ENCODE results near the gene RNF6. TPM values are rescaled to one million over a fixed set of nuclear protein-coding genes. Genes with fewer than 3 reads are reported as not detected.

The RNF6 gene
- total RNA-seq, 1 donor from 2014 or later, result 52.2 TPM

GRCh38 chr13:26227166-26227971 lies 5.3 kb upstream of the RNF6 start:
- intact Hi-C loops (cut with micrococcal nuclease), result loop anchor here (10.0 kb wide), 1 partner anchor 323 kb away; no protein-coding TSS in a partner anchor

GRCh38 chr13:26225896-26226617 lies 3.9 kb upstream of the RNF6 start:
- intact Hi-C loops (cut with micrococcal nuclease), result loop anchor here (10.0 kb wide), 1 partner anchor 321 kb away; no protein-coding TSS in a partner anchor

- intact Hi-C loops (cut with micrococcal nuclease), result loop anchor here (1.0 to 10.0 kb wide), 6 partner anchors 318 to 1960 kb away; partner anchors contain the start of genes MTMR6, NUP58 and RPL21
Measured at GRCh38 chr13:26222520-26223046, 469 bp upstream of the RNF6 start.

GRCh38 chr13:26221399-26221720 lies 754 bp downstream of the RNF6 start:
- intact Hi-C loops (cut with micrococcal nuclease), result loop anchor here (1.0 to 10.0 kb wide), 11 partner anchors 32 to 1959 kb away; partner anchors contain the start of genes MTIF3, MTMR6 and POLR1D

- intact Hi-C loops (cut with micrococcal nuclease), result loop anchor here (5.0 to 10.0 kb wide), 3 partner anchors 316 to 1958 kb away; partner anchors contain the start of gene MTMR6
Measured at GRCh38 chr13:26220575-26220974, 1.5 kb downstream of the RNF6 start.

- intact Hi-C loops (cut with micrococcal nuclease), result loop anchor here (5.0 to 10.0 kb wide), 3 partner anchors 315 to 1957 kb away; partner anchors contain the start of gene MTMR6
Measured at GRCh38 chr13:26219726-26220125, 2.4 kb downstream of the RNF6 start.

GRCh38 chr13:26216042-26216441 lies 6.1 kb downstream of the RNF6 start:
- intact Hi-C loops (cut with micrococcal nuclease), result no loop called here

- intact Hi-C loops (cut with micrococcal nuclease), result no loop called here
Measured at GRCh38 chr13:26213982-26214381, 8.1 kb downstream of the RNF6 start.

- intact Hi-C loops (cut with micrococcal nuclease), result no loop called here
Measured at GRCh38 chr13:26213345-26213744, 8.8 kb downstream of the RNF6 start.

GRCh38 chr13:26208287-26208686 lies 13.8 kb downstream of the RNF6 start:
- intact Hi-C loops (cut with micrococcal nuclease), result no loop called here

GRCh38 chr13:26202365-26202972 lies 19.6 kb downstream of the RNF6 start:
- intact Hi-C loops (cut with micrococcal nuclease), result no loop called here

- intact Hi-C loops (cut with micrococcal nuclease), result no loop called here
Measured at GRCh38 chr13:26200811-26201210, 21.3 kb downstream of the RNF6 start.

GRCh38 chr13:26198116-26198515 lies 24.0 kb downstream of the RNF6 start:
- intact Hi-C loops (cut with micrococcal nuclease), result no loop called here

- intact Hi-C loops (cut with micrococcal nuclease), result no loop called here
Measured at GRCh38 chr13:26197298-26197697, 24.8 kb downstream of the RNF6 start.

GRCh38 chr13:26186995-26187394 lies 35.1 kb downstream of the RNF6 start:
- intact Hi-C loops (cut with micrococcal nuclease), result loop anchor here (1.0 to 10.0 kb wide), 8 partner anchors 34 to 1950 kb away; partner anchors contain the start of genes MTMR6 and PAN3

GRCh38 chr13:26186118-26186870 lies 35.8 kb downstream of the RNF6 start:
- intact Hi-C loops (cut with micrococcal nuclease), result loop anchor here (1.0 to 10.0 kb wide), 8 partner anchors 35 to 1951 kb away; partner anchors contain the start of genes MTMR6 and PAN3

- intact Hi-C loops (cut with micrococcal nuclease), result loop anchor here (1.0 to 10.0 kb wide), 9 partner anchors 36 to 1952 kb away; partner anchors contain the start of genes MTMR6 and PAN3
Measured at GRCh38 chr13:26185720-26186117, 36.4 kb downstream of the RNF6 start.

GRCh38 chr13:26184791-26185250 lies 37.3 kb downstream of the RNF6 start:
- intact Hi-C loops (cut with micrococcal nuclease), result loop anchor here (1.0 to 10.0 kb wide), 8 partner anchors 190 to 1952 kb away; partner anchors contain the start of gene PAN3

- intact Hi-C loops (cut with micrococcal nuclease), result loop anchor here (5.0 to 10.0 kb wide), 2 partner anchors 191 to 749 kb away; no protein-coding TSS in a partner anchor
Measured at GRCh38 chr13:26183416-26183815, 38.7 kb downstream of the RNF6 start.

GRCh38 chr13:26179344-26179743 lies 42.8 kb downstream of the RNF6 start:
- intact Hi-C loops (cut with micrococcal nuclease), result no loop called here
